ENCODE measurements around the gene PRTG. TPM values are rescaled to one million over a fixed set of nuclear protein-coding genes. Genes with fewer than 3 reads are reported as not detected.

The PRTG gene
- total and polyA plus RNA-seq, 10 of the 15 experiments (the other 5 are each of a cell fraction or from before 2014, with no cell fraction given): under 0.01 to 0.25 TPM; not detected in 8

GRCh38 chr15:55778932-55779331, 36.0 kb upstream of the PRTG start:
- 43% methylated on average over 3 of the region's 3 CpGs for WGBS (ENCODE audit: insufficient coverage, insufficient replicate concordance, low lambda C conversion rate, missing lambda C conversion rate)
- H2AFZ ChIP-seq (ENCODE audit: control insufficient read depth, low read depth, low read length): no peak overlapping the region
- no peak overlapping the region for H3K4me3 ChIP-seq
- H3K4me2 ChIP-seq (ENCODE audit: control insufficient read depth, insufficient read depth): no peak overlapping the region
- ChIA-PET RAD21 (ENCODE audit: unreplicated experiment) (no interaction called here), POLR2A (no interaction called here), CTCF (no interaction called here), SMC1A (ENCODE audit: uncharacterized antibody, unreplicated experiment) (no interaction called here)
- no TSS peak for BruUV-seq (replicated peaks)
- no peak for FAIRE-seq
- no peaks in the 10 kb centered on the region for H3K4me1 ChIP-seq (ENCODE audit: control insufficient read depth, insufficient read depth, low read length)
- H3K27ac ChIP-seq (ENCODE audit: control insufficient read depth, insufficient read depth): no peak overlapping the region
- no peak for ATAC-seq
- no peak for DNase-seq (ENCODE audit: low read depth, low spot score)
- no peaks in the 10 kb centered on the region for H3K36me3 ChIP-seq (ENCODE audit: control insufficient read depth in 2 of 2, insufficient read depth in 2 of 2, low read length in 1 of 2)
- H3K9ac ChIP-seq (ENCODE audit: control insufficient read depth, insufficient read depth, low read length): no peak overlapping the region
- H4K20me1 ChIP-seq (ENCODE audit: control insufficient read depth, insufficient read depth): no peaks in the 10 kb centered on the region
- no peak for TF ChIP-seq ZNF24 (IDR thresholded peaks at IDR 0.05)
- TF ChIP-seq PRDM15 (CRISPR knock-in tag; IDR thresholded peaks at IDR 0.05): no peak
- no peak for TF ChIP-seq SPI1 (IDR thresholded peaks at IDR 0.05; ENCODE audit: borderline replicate concordance, insufficient read depth, low read depth, low read length)
- no peak for TF ChIP-seq NR2C2 (IDR thresholded peaks at IDR 0.05; ENCODE audit: borderline replicate concordance, control insufficient read depth, insufficient read length, low read depth)
- no peak for TF ChIP-seq MEF2B (IDR thresholded peaks at IDR 0.05; ENCODE audit: partially characterized antibody, poor library complexity, severe bottlenecking)
- no peak for TF ChIP-seq HSF1 (IDR thresholded peaks at IDR 0.05; ENCODE audit: low read depth, low read length)
- TF ChIP-seq HCFC1 (IDR thresholded peaks at IDR 0.05; ENCODE audit: low read length): no peak
- no peak for TF ChIP-seq RCOR1 (conservative IDR thresholded peaks at IDR 0.05; ENCODE audit: low read depth, low read length)
- no peak for TF ChIP-seq BCL11A (IDR thresholded peaks at IDR 0.05; ENCODE audit: low read depth, low read length)
- no peak for TF ChIP-seq NFIC (IDR thresholded peaks at IDR 0.05; ENCODE audit: low read depth, low read length)
- no peak for TF ChIP-seq MYB (IDR thresholded peaks at IDR 0.05; ENCODE audit: borderline replicate concordance, low read depth, low read length)
- no peak for TF ChIP-seq E2F4 (IDR thresholded peaks at IDR 0.05; ENCODE audit: low read depth, low read length)
- no peak for TF ChIP-seq DPF2 (IDR thresholded peaks at IDR 0.05)
- no peaks in the 10 kb centered on the region; a peak in 1 of 4 replicates for H3K27me3 ChIP-seq (replicated peaks in 1 of 2; ENCODE audit: control insufficient read depth in 2 of 2, insufficient read depth in 2 of 2, low read length in 1 of 2)
- H3K79me2 ChIP-seq (ENCODE audit: control insufficient read depth, insufficient read depth, low read length): no peaks in the 10 kb centered on the region
- no peaks in the 10 kb centered on the region for H3K9me3 ChIP-seq (replicated peaks; ENCODE audit: control insufficient read depth, insufficient read depth, low read length)
- intact Hi-C loops (cut with micrococcal nuclease; ENCODE audit: unreplicated experiment): no loop called here
- in situ Hi-C loops (cut with MboI): no loop called here
